Ishikawa (cell line): ENCODE data around the gene AHCYL1.

ENCODE experiments used
- CEBPB ChIP-seq: IDR thresholded peaks from 2 replicates; pipeline ENCODE4 v1.6.1; 2012
- CREB1 ChIP-seq: IDR thresholded peaks from 2 replicates; pipeline ENCODE4 v1.6.1; 2012; ENCODE audit warnings: low read depth
- EGR1 ChIP-seq: IDR thresholded peaks from 2 replicates; pipeline ENCODE4 v1.6.1; 2012
- EP300 ChIP-seq: IDR thresholded peaks from 2 replicates; pipeline ENCODE4 v1.6.1; 2012; ENCODE audit warnings: borderline replicate concordance
- FOXM1 ChIP-seq: IDR thresholded peaks from 2 replicates; pipeline ENCODE4 v1.6.1; 2012; ENCODE audit warnings: low read depth, borderline replicate concordance
- MAX ChIP-seq: IDR thresholded peaks from 2 replicates; pipeline ENCODE4 v1.6.1; 2012
- NFIC ChIP-seq: IDR thresholded peaks from 2 replicates; pipeline ENCODE4 v1.6.1; 2012
- RAD21 ChIP-seq: IDR thresholded peaks from 2 replicates; pipeline ENCODE4 v1.6.1; 2012; ENCODE audit warnings: low read depth
- TAF1 ChIP-seq: IDR thresholded peaks from 2 replicates; pipeline ENCODE4 v1.6.1; 2012; ENCODE audit warnings: low read depth, mild to moderate bottlenecking
- TCF12 ChIP-seq: IDR thresholded peaks from 2 replicates; pipeline ENCODE4 v1.6.1; 2012; ENCODE audit warnings: low read depth
- TEAD4 ChIP-seq: IDR thresholded peaks from 2 replicates; pipeline ENCODE4 v1.6.1; 2012
- YY1 ChIP-seq: IDR thresholded peaks from 2 replicates; pipeline ENCODE4 v1.6.1; 2012; ENCODE audit warnings: low read depth
- ZBTB7A ChIP-seq: IDR thresholded peaks from 2 replicates; pipeline ENCODE4 v1.6.1; 2012; ENCODE audit warnings: low read depth
- TF ChIP-seq, protein P1 (sequence below): IDR thresholded peaks from 2 replicates; pipeline ENCODE4 v1.6.1; 2012; ENCODE audit warnings: low read depth, mild to moderate bottlenecking
- TF ChIP-seq, protein P2 (sequence below): IDR thresholded peaks from 2 replicates; pipeline ENCODE4 v1.6.1; 2012

The AHCYL1 gene

GRCh38 chr1:110067479-110067892 lies 82.9 kb downstream of the AHCYL1 start:
- TF ChIP-seq EP300: no peak
- TF ChIP-seq EGR1: no peak
- no peak for TF ChIP-seq TAF1
- TF ChIP-seq, protein P1, sequence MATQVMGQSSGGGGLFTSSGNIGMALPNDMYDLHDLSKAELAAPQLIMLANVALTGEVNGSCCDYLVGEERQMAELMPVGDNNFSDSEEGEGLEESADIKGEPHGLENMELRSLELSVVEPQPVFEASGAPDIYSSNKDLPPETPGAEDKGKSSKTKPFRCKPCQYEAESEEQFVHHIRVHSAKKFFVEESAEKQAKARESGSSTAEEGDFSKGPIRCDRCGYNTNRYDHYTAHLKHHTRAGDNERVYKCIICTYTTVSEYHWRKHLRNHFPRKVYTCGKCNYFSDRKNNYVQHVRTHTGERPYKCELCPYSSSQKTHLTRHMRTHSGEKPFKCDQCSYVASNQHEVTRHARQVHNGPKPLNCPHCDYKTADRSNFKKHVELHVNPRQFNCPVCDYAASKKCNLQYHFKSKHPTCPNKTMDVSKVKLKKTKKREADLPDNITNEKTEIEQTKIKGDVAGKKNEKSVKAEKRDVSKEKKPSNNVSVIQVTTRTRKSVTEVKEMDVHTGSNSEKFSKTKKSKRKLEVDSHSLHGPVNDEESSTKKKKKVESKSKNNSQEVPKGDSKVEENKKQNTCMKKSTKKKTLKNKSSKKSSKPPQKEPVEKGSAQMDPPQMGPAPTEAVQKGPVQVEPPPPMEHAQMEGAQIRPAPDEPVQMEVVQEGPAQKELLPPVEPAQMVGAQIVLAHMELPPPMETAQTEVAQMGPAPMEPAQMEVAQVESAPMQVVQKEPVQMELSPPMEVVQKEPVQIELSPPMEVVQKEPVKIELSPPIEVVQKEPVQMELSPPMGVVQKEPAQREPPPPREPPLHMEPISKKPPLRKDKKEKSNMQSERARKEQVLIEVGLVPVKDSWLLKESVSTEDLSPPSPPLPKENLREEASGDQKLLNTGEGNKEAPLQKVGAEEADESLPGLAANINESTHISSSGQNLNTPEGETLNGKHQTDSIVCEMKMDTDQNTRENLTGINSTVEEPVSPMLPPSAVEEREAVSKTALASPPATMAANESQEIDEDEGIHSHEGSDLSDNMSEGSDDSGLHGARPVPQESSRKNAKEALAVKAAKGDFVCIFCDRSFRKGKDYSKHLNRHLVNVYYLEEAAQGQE: no peak
- no peak for TF ChIP-seq YY1
- no peak for TF ChIP-seq CREB1
- TF ChIP-seq TCF12: no peak
- no peak for TF ChIP-seq NFIC
- TF ChIP-seq CEBPB: no peak

DNA sequence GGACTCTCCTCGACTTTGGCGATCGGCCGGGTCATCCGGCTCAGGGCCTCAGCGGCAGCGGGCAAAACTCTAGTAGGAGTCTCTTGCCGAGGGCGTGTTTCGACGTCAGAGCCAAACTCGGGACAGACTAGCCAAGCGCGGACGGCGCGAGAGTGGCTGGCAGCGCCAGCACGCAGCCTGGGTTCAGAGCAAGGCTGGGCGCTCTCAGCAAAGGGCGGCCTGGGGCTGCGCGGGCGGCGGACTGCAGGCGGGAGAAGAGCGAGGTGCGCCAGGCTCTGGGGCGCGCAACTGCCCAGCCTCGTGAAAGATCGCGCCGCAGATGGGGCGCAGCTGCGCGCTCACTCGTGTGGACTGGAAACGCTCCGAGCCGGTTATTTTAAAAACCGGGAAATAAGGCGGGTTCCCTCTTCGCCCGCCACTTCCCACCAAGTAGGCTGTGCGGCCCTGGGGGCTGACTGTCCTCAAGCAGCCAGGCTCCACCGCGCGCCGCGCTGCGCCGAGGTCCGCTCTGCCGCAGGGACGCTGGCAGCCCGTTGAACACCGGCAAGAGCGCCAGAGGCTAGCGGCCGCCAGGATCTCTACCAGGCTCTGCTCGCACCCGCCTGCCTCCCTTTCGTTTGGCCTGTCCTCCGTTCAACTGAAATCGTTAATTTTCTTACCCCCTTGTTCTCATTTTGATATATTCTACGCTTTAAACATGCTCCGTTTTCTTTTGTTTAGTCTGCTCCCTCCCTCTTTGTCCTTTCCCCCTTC lies 83.5 kb downstream of the AHCYL1 start:
- TF ChIP-seq TEAD4 (no peak), NFIC (no peak), CEBPB (no peak), YY1 (no peak), FOXM1 (no peak), EP300 (no peak), RAD21 (no peak), EGR1 (no peak), TAF1 (no peak), TCF12 (no peak), ZBTB7A (no peak), CREB1 (no peak), MAX (no peak)
- TF ChIP-seq, protein P1: no peak
- TF ChIP-seq, protein P2, sequence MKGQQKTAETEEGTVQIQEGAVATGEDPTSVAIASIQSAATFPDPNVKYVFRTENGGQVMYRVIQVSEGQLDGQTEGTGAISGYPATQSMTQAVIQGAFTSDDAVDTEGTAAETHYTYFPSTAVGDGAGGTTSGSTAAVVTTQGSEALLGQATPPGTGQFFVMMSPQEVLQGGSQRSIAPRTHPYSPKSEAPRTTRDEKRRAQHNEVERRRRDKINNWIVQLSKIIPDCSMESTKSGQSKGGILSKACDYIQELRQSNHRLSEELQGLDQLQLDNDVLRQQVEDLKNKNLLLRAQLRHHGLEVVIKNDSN: no peak

DNA sequence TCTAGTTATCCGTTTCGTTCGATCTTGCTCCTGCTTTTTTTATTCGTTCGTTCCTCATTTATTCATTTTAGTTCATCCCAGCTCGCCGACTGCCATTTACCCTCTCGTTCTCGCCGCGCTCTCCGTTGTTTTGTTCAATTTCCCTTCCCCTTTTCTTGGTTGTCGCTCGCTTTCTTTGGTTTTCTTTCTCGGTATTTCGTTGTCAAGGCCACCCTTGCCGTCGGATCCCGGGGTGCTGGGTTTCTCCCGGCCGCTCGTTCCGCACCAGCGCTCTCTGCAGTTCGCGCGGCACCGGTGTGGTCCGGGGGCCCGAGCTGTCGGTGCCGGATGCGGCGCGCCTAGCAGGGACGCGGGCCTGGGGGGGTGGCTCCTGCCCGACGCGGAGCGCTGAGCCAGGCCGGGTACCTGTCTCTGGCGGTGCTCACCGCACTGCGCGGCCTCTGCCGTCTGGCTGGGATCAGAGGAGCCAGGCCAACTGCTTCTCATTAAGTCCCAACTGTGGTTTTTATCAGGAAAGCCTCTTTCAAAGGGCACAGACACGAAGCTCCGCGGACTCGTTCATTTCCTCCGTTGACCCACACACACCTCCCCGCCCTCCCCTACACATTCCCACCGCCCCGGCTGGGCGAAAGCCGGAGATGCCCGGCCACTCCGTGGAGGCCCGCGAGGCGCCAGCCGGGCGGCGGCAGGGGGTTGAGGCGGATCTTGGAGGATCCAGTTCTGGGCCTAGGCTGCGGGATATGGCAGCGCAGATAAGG lies 84.3 kb downstream of the AHCYL1 start:
- TF ChIP-seq, protein P1: no peak
- TF ChIP-seq, protein P2: no peak
- no peak for TF ChIP-seq YY1
- no peak for TF ChIP-seq ZBTB7A
- TF ChIP-seq EP300: no peak
- TF ChIP-seq RAD21: no peak
